NCI-H1694 (cell line): Measurements from ENCODE around the gene LUC7L3.

Experiments
- DNase-seq: peaks from one replicate; lab custom pipeline; 2025; lab: John Stamatoyannopoulos, UW

Gene LUC7L3

DNA sequence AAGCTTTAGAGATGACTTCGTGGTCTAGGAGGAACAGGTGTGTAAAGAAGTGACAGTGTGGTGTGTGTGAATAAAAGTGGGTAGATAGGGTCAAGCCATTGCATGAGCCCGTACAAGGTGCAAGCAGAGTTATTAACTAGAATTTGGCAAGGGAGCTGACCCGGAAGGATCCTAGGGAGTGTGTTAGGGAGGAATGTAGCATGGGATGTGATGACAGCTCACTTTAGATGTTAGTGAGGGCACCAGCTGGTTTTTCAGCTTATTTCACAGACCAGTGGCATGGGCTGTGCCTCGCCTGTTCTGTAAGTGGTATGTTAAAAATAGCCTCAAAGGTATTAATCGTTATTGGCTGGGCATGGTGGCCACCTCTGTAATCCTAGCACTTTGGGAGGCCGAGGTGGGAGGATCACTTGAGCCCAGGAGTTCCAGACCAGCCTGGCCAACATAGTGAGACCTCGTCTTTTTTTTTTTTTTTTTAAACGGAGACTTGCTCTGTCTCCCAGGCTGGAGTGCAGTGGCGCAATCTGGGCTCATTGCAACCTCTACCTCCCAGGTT is 39.7 kb downstream of the LUC7L3 start:
- no peak for DNase-seq

GRCh38 chr17:50762177-50762576 is 42.8 kb downstream of the LUC7L3 start:
- no peak for DNase-seq

DNA sequence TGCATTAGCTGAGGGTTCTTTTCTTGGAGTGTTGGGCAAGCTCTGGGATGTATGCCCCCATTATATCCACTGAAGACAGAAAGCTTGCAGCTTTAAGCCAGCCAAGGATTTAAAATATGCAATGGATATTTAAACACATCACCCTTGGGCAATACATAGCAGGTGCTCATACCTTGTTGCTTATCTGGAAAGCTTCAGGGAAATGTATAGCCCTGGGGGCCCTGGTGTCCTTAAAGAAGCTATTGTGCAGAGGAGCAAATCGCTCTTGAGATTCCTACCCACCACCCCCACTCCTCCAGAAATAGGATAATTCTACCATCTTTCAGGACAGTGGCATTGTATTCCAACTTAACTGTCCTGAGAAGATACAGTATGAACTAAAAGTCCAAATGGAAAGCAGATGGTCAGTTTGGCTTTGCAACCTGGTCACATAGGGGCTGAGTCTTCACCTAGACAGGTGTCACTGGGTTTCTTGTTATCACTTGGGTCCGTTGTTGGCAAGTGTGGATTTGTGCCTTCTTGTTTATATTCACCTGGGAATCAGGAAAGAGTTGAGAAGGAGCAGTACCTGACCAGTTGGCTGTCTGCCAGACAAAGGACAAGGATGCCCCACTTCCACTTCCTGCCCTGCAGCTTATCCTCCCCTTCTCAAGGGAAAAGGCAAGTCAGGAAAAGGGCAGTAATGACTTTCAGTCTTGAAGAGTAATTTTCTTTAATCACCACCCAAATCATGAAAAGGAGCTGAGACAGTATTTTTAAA is 44.5 kb downstream of the LUC7L3 start:
- DNase-seq = no peak

- no peak for DNase-seq
These were observed 45.3 kb downstream of the LUC7L3 start for GRCh38 chr17:50764734-50765149.

GRCh38 chr17:50765454-50766221 is 46.2 kb downstream of the LUC7L3 start:
- DNase-seq = no peak

DNA sequence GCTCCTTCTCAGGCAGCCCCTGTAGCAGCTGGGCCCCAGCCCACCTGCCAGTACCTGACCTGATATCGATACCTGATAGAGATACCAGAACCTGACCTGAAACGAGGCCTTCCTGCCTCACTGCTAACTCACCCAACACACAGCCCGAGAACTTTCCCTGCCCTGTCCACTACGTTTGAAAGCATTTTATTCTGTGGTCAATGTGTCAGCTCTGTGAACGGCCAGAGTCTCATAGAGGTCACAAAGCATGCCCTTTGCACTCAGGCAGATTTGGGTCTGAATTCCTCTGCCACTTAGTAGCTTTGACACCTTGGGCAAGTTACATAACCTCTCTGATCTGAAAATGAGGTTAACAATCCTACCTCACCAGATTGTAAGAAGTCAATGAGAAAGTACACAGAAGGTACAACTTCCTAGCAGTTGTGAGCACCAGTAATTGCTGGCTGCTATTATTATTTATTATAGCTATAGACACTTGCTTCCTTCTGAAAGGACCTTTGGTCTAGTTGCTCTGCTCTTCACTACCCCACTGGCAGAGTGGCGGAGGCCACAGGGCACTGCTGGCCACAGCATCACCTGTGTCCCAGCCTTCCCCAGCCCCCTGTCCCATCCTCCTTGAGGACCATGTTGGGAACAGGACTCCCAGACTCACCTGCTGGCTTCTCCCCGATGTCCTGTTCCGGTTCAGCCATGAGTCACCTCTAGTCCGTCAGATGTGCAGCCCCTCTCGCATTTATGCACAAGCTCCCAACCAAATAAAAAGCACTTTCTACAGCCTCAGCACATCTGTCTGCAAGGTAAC is 47.0 kb downstream of the LUC7L3 start:
- DNase-seq = no peak

- DNase-seq = no peak
These were observed 47.6 kb downstream of the LUC7L3 start for GRCh38 chr17:50767030-50767429.

- no peak for DNase-seq
These were observed 48.0 kb downstream of the LUC7L3 start, which contains the start of gene ANKRD40CL for GRCh38 chr17:50767446-50767845. Gene ANKRD40CL (minus strand): TSS chr17:50767518. CDS start chr17:50766913, 605 bp downstream.

DNA sequence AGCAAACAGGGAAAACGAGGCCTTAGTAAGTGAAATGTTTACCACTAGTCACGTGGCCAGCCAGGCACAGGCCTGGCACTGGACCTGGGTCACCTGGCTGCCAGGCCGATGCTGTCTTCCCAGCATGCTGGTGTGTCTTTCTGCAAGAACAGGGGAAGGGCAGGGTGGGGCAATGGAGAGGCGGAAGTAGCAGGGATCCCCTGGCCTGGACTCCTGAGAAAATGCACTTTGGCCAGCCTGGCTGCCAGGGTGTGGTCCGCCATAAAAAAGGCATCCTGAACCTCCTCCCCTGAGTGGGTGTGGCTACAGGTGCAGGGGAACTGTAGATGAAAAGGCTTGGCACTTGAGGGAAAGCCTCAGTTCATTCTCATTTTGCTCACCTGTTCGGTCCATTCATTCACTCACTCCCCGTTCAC is 49.0 kb downstream of the LUC7L3 start:
- no peak for DNase-seq

DNA sequence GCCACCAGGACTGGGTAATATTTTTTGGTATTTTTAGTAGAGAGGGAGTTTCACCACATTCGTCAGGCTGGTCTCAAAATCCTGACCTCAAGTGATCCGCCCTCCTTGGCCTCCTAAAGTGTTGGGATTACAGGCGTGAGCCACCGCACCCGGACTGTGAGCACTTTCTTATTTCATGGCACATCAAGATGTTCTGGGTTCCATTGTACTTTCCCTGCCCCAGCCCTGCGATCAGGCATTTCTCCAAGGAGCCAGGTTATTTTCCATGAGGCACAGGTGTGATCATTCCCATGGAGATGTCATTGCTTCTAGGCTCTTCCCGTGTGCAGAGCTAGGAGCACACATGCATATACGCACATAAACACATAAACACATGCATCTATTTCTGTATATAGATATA is 50.5 kb downstream of the LUC7L3 start:
- DNase-seq = no peak

GRCh38 chr17:50770346-50770745 is 50.9 kb downstream of the LUC7L3 start:
- no peak for DNase-seq

GRCh38 chr17:50771991-50772785 is 52.8 kb downstream of the LUC7L3 start:
- no peak for DNase-seq

DNA sequence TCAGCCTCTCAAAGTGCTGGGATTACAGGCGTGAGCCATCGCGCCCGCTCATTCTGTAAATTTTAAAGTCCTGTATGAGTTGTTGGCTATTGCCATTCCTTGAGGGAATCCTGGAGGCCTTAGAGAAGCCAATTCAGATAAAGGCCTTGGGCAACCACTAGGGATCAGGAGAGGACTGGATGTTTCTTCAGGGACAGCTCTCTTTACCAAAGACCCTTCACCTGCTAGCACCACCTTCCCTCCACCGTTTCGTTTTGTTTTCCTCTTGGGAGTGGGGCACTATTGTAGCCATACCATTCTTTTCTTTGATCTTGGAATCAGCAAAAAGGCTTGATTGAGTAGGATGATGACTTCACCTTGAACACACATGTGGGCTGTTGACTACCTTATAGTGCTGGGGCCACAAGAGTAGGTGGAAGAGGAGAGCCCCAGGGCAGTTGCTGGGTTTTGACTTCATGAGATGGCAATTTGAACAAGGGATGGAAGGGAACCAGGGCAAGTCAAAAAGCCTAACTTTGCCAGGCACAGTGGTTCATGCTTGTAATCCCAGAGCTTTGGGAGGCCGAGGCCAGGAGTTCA is 54.9 kb downstream of the LUC7L3 start:
- no peak for DNase-seq

- no peak for DNase-seq
These were observed 56.5 kb downstream of the LUC7L3 start for GRCh38 chr17:50775926-50776325.

DNA sequence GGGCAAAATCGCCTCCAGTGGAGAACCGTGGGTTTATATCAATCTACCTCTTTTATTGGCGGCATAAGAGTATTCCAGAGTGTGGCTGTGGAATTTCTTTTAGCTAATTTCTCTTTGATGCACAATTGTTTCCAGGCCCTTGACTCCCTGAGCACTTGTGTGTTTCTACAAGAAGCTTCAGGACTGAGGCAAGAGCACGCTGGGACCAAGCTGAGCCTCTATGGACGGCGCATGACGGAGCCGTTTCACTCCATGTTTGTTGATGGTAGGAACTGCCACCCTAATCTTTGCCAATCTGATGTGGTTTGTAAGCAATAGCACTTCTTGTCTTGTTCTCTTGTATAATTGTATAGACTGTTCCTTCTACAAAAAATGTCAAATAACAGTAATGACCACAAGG is 59.1 kb downstream of the LUC7L3 start:
- DNase-seq = no peak

DNA sequence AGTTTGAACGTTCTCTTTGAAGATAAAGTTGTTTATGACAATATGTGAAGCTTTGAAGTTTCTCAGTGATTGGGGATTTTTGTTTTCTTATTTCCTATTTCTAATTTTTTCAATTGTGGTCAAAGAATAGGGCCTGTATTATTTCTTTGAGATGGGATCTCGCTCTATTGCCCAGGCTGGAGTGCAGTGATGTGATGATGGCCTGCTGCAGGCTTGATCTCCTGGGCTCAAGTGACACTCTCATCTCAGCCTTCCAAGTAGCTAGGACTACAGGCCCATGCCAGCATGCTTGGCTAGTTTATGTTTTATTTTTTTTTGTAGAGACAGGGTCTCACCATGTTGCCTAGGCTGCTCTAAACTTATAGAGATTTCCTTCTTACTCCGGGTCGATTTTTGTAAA is 59.6 kb downstream of the LUC7L3 start:
- DNase-seq = no peak

- no peak for DNase-seq
These were observed 60.4 kb downstream of the LUC7L3 start for GRCh38 chr17:50779747-50780353.

DNA sequence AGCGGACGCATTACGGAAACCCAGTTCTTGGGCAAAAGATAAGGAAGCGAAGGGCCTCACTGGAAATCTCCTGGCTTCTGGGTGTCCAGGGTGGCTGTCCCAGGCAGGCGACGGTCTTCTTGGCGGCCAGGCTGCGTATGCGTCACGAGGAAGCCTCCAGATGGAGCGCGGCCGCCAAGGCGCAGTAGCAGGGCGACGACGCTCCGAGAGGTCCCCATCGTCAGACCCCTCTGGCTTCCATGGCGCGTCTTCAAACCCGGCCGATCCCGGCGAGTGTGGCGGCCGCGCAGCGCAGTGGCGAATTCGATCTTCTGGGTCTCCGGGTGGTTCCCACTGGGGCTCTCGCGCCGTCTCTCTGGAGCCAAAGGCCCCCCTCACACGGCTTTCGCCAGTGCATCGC is 61.8 kb downstream of the LUC7L3 start:
- no peak for DNase-seq

GRCh38 chr17:50783193-50783660 is 63.8 kb downstream of the LUC7L3 start:
- peak; percentile 93 for DNase-seq

DNA sequence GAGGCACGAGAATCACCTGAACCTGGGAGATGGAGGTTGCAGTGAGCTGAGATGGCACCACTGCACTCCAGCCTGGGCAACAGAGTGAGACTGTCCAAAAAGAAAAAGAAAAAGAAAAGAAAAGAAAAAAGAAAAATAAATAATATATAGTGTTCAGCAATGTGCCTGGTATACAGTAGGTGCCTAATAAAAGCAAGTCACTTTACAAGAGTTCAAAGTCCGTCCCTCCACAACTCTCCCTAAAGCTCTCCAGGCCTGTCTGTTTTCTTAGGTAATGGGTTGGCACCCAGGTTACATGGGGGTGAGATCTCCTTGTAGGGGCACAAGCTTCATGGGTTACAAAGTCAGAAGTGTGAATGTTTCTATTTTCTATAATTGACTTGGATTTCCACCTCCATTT is 64.5 kb downstream of the LUC7L3 start:
- no peak for DNase-seq
